SK-N-SH treated with all-trans-retinoic acid at 6 μM for 48 hours (cell line): Measurements from ENCODE around the gene ROBO1.

ENCODE experiments used
- CSDC2 ChIP-seq: fragments of 250-450 bp; sonication (Bioruptor Pico); IDR thresholded peaks from 2 replicates; pipeline ENCODE4 v1.5.0; 2020; ENCODE audit warnings: mild to moderate bottlenecking, moderate library complexity
- PATZ1 ChIP-seq: fragments of 250-450 bp; sonication (Bioruptor Pico); IDR thresholded peaks from 2 replicates; pipeline ENCODE4 v1.8.0; 2020; ENCODE audit warnings: mild to moderate bottlenecking, moderate library complexity, borderline replicate concordance
- ZNF70 ChIP-seq: fragments of 450-650 bp; formaldehyde crosslinking; IDR thresholded peaks from 2 replicates; pipeline ENCODE4 v1.5.0; 2020; ENCODE audit warnings: mild to moderate bottlenecking, moderate library complexity

DNA sequence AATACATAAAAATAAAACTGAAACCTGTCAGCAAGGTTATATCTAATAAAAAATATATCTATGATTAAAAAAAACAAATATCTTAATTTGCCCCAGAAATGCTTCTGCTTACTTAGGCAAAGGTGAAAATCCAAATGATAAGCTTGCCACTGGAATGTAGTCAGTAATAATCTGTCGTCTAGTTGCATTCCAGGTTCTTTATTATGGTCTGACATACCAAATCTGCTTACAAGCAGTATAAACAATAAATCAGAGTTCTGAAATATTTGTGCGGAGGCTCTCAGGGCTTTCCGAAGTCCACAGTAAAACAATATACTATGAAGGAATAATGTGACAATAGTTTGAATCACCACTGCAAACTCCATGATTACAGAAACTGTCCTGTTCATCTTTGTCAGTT lies 1133.5 kb downstream of the ROBO1 start:
- TF ChIP-seq CSDC2 (CRISPR knock-in tag) (no peak), ZNF70 (CRISPR knock-in tag) (no peak), PATZ1 (CRISPR knock-in tag) (no peak)
